Measurements from ENCODE around the gene TAS2R40. TPM values are rescaled to one million over a fixed set of nuclear protein-coding genes. Genes with fewer than 3 reads are reported as not detected.
"Not testable (repeated sequence)": the region's sequence is repeated elsewhere in the genome, so short reads cannot be mapped to it uniquely, and the experiment has no call there.

Gene TAS2R40
- total RNA-seq, 1 donor, result not detected

GRCh38 chr7:143210541-143210940 lies 11.3 kb upstream of the TAS2R40 start:
- H3K4me3 ChIP-seq (ENCODE audit: low read depth, low read length), result no peak overlapping the region
- DNase-seq (ENCODE audit: low read depth), result no peak
- TF ChIP-seq CTCF (IDR thresholded peaks at IDR 0.05; ENCODE audit: insufficient read depth, low read depth, low read length), result no peak

- DNase-seq (ENCODE audit: low read depth); H3K4me3 ChIP-seq (ENCODE audit: low read depth, low read length): not testable (repeated sequence)
Observed at GRCh38 chr7:143213478-143213877, 8.4 kb upstream of the TAS2R40 start.

GRCh38 chr7:143214789-143215679 lies 6.8 kb upstream of the TAS2R40 start:
- peak; percentile 100 for TF ChIP-seq CTCF (IDR thresholded peaks at IDR 0.05; ENCODE audit: insufficient read depth, low read depth, low read length)
- no peak overlapping the region for H3K4me3 ChIP-seq (ENCODE audit: low read depth, low read length)
- peak; percentile 87 for DNase-seq (ENCODE audit: low read depth)

GRCh38 chr7:143216151-143216550 lies 5.7 kb upstream of the TAS2R40 start:
- TF ChIP-seq CTCF (IDR thresholded peaks at IDR 0.05; ENCODE audit: insufficient read depth, low read depth, low read length), result no peak
- DNase-seq (ENCODE audit: low read depth), result peak; percentile 5
- no peak overlapping the region for H3K4me3 ChIP-seq (ENCODE audit: low read depth, low read length)

GRCh38 chr7:143216686-143217085 lies 5.2 kb upstream of the TAS2R40 start:
- no peak for TF ChIP-seq CTCF (IDR thresholded peaks at IDR 0.05; ENCODE audit: insufficient read depth, low read depth, low read length)

GRCh38 chr7:143217806-143218205 lies 4.0 kb upstream of the TAS2R40 start:
- H3K4me3 ChIP-seq (ENCODE audit: low read depth, low read length), result no peak overlapping the region
- no peak for TF ChIP-seq CTCF (IDR thresholded peaks at IDR 0.05; ENCODE audit: insufficient read depth, low read depth, low read length)
- DNase-seq (ENCODE audit: low read depth), result no peak

More at GRCh38 chr7:143216686-143217085, 5.2 kb upstream of the TAS2R40 start:
- no peak overlapping the region for H3K4me3 ChIP-seq (ENCODE audit: low read depth, low read length)
- DNase-seq (ENCODE audit: low read depth), result no peak

- TF ChIP-seq CTCF (IDR thresholded peaks at IDR 0.05; ENCODE audit: insufficient read depth, low read depth, low read length), result no peak
- H3K4me3 ChIP-seq (ENCODE audit: low read depth, low read length), result no peak overlapping the region
- no peak for DNase-seq (ENCODE audit: low read depth)
Observed at GRCh38 chr7:143221286-143221685, 551 bp upstream of the TAS2R40 start.
